HL-60 (cell line): ENCODE measurements around the gene ATP6V1C2.

ENCODE experiments used
- CTCF ChIP-seq: IDR thresholded peaks from one replicate; pipeline ENCODE4 v1.5.1; 2011; ENCODE audit warnings: low read length, control low read depth, inconsistent platforms; ENCODE audit not compliant: insufficient read depth
- GABPA ChIP-seq: IDR thresholded peaks from 2 replicates; pipeline ENCODE4 v1.6.1; 2012; ENCODE audit warnings: low read depth
- POLR2AphosphoS5 ChIP-seq: IDR thresholded peaks from 2 replicates; pipeline ENCODE4 v1.6.1; 2012; ENCODE audit warnings: low read depth
- REST ChIP-seq: IDR thresholded peaks from 2 replicates; pipeline ENCODE4 v1.6.1; 2012; ENCODE audit warnings: low read depth; ENCODE audit not compliant: insufficient replicate concordance

- no peak for TF ChIP-seq CTCF
- no peak for TF ChIP-seq GABPA
- no peak for TF ChIP-seq POLR2AphosphoS5
- TF ChIP-seq REST: no peak
Measured at GRCh38 chr2:10772868-10773215, 51.4 kb downstream of the ATP6V1C2 start.
